ENCODE results near the gene BAX. TPM values are rescaled to one million over a fixed set of nuclear protein-coding genes. Genes with fewer than 3 reads are reported as not detected.

BAX gene
- total RNA-seq, 1 donor from 2014 or later, result 127 TPM

DNA sequence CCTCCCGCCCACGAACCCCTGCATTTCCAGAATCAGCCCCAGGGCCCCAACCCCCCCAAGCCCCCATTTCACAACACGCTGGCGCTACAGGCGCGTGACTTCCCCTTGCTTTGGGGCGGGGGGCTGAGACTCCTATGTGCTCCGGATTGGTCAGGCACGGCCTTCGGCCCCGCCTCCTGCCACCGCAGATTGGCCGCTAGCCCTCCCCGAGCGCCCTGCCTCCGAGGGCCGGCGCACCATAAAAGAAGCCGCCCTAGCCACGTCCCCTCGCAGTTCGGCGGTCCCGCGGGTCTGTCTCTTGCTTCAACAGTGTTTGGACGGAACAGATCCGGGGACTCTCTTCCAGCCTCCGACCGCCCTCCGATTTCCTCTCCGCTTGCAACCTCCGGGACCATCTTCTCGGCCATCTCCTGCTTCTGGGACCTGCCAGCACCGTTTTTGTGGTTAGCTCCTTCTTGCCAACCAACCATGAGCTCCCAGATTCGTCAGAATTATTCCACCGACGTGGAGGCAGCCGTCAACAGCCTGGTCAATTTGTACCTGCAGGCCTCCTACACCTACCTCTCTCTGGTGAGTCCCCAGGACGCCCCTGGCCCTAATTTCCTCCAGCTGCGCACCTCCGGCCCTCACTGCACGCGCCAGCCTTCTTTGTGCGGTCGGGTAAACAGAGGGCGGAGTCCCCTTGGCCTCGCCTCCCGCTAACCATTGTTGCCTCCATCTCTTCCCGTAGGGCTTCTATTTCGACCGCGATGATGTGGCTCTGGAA is 10.5 kb downstream of the BAX start, which contains the start of gene FTL:
FTL (plus strand) TSS at position 270 of the 766 bp plus-strand sequence; CDS start at position 469, 199 bp downstream.
- peaks cover 23% of the 10 kb centered on the region for H3K36me3 ChIP-seq
- no peaks in the 10 kb centered on the region for H3K9me3 ChIP-seq
- no peak for TF ChIP-seq CTCF (IDR thresholded peaks at IDR 0.05)
- H3K27ac ChIP-seq, result peak within 1 kb of the TSS; percentile 95
- intact Hi-C loops (cut with DNase I), result no loop called here
- H3K27me3 ChIP-seq, result no peaks in the 10 kb centered on the region
- H3K4me3 ChIP-seq, result peak within 1 kb of the TSS; percentile 89
- DNase-seq (peak; percentile 99), ATAC-seq (peak; percentile 83)
- peaks cover 41% of the 10 kb centered on the region for H3K4me1 ChIP-seq

- peaks cover 23% of the 10 kb centered on the region for H3K36me3 ChIP-seq
- peak overlapping the region; percentile 95 for H3K27ac ChIP-seq
- H3K4me3 ChIP-seq, result peak overlapping the region; percentile 89
- no peak for TF ChIP-seq CTCF (IDR thresholded peaks at IDR 0.05)
- peak; percentile 57 for ATAC-seq
- H3K9me3 ChIP-seq, result no peaks in the 10 kb centered on the region
- peak; percentile 92 for DNase-seq
- intact Hi-C loops (cut with DNase I), result no loop called here
- H3K27me3 ChIP-seq, result no peaks in the 10 kb centered on the region
- peaks cover 41% of the 10 kb centered on the region for H3K4me1 ChIP-seq
Observed at GRCh38 chr19:48965806-48966540, 11.3 kb downstream of the BAX start.

DNA sequence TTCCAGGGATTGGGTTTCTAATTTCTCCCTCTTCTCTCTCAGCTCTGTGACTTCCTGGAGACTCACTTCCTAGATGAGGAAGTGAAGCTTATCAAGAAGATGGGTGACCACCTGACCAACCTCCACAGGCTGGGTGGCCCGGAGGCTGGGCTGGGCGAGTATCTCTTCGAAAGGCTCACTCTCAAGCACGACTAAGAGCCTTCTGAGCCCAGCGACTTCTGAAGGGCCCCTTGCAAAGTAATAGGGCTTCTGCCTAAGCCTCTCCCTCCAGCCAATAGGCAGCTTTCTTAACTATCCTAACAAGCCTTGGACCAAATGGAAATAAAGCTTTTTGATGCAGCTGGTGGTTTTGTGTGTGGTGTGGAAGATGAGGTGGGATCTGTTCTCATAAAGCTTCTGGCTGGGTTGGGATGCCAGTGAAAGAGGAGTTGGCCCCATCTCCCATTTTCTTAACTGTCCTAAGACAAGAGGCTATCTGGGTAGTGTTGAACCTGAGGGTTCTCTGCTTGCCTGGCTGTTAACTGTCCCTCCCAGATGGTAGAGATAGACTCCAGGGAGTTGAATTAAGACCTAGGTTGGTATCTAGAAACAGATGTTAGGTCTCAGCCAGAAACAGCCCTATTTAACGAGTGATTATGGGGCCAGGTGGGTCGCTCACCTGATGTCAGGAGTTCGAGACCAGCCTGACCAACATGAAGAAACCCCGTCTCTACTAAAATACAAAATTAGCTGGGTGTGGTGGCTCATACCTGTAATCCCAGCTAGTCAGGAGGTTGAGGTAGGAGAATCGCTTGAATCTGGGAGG is 12.1 kb downstream of the BAX start:
- Histone ChIP-seq H3K27me3 (no peaks in the 10 kb centered on the region), H3K36me3 (peaks cover 23% of the 10 kb centered on the region), H3K4me3 (peak overlapping the region; percentile 89), H3K4me1 (peaks cover 41% of the 10 kb centered on the region), H3K27ac (peak overlapping the region; percentile 95), H3K9me3 (no peaks in the 10 kb centered on the region)
- ATAC-seq (no peak), DNase-seq (no peak)
- intact Hi-C loops (cut with DNase I), result no loop called here
- no peak for TF ChIP-seq CTCF (IDR thresholded peaks at IDR 0.05)

- ATAC-seq, result peak; percentile 19
- intact Hi-C loops (cut with DNase I), result no loop called here
- peak; percentile 77 for DNase-seq
- Histone ChIP-seq H3K4me3 (peak overlapping the region; percentile 89), H3K4me1 (peaks cover 38% of the 10 kb centered on the region), H3K27ac (peak overlapping the region; percentile 95), H3K27me3 (no peaks in the 10 kb centered on the region), H3K36me3 (peaks cover 23% of the 10 kb centered on the region), H3K9me3 (no peaks in the 10 kb centered on the region)
- TF ChIP-seq CTCF (IDR thresholded peaks at IDR 0.05), result no peak
Observed at GRCh38 chr19:48967346-48968178, 12.9 kb downstream of the BAX start.

Measured in upper lobe of right lung (tissue), 1 donor.